Upper lobe of left lung (tissue), 6 donors: Measurements from ENCODE around the gene TRIM25. TPM values are rescaled to one million over a fixed set of nuclear protein-coding genes. Genes with fewer than 3 reads are reported as not detected.
A peak's percentile ranks its signal among the peaks of the same experiment; 100 is the strongest.

Source experiments
- ATAC-seq, 2 donors: fragments of 200-7000 bp; cut with Tn5 transposase; one replicate each; pipeline ENCODE4 v1.9.1; 2022; ENCODE audit warnings: mild to moderate bottlenecking in 2 of 2, moderate library complexity in 2 of 2; ENCODE audit not compliant: low FRiP score in 2 of 2
- DNase-seq, 2 donors: peaks; one replicate each; pipeline ENCODE4 v3.0.0-alpha.2; 2019 to 2020
- H3K27ac ChIP-seq, 4 donors: fragments of 200-600 bp; sonication (generic); one replicate each; pipeline ENCODE4 v1.5.1; 2016 to 2019
- H3K27me3 ChIP-seq, 4 donors: fragments of 200-600 bp; sonication (generic); one replicate each; pipeline ENCODE4 v1.5.1; 2017 to 2019
- H3K36me3 ChIP-seq, 4 donors: fragments of 200-600 bp; sonication (generic); one replicate each; pipeline ENCODE4 v1.5.1; 2016 to 2019
- H3K4me1 ChIP-seq, 4 donors: fragments of 200-600 bp; sonication (generic); one replicate each; pipeline ENCODE4 v1.5.1; 2018 to 2019
- H3K4me3 ChIP-seq, 4 donors: fragments of 200-600 bp; sonication (generic); one replicate each; pipeline ENCODE4 v1.5.1; 2017 to 2019; ENCODE audit warnings: mild to moderate bottlenecking in 2 of 4, moderate library complexity in 1 of 4
- H3K9me3 ChIP-seq, 4 donors: fragments of 200-600 bp; sonication (generic); one replicate each; pipeline ENCODE4 v1.5.1; 2018 to 2019
- EP300 ChIP-seq, 4 donors: sonication (generic); formaldehyde crosslinking; IDR thresholded peaks; one replicate each; pipeline ENCODE4 v1.5.1; 2017; ENCODE audit warnings: antibody characterized with exemption in 4 of 4, control low read depth in 2 of 4
- POLR2A ChIP-seq, 4 donors: fragments of 450-650 bp; IDR thresholded peaks; one replicate each; pipeline ENCODE4 v1.5.1; 2016 to 2017; ENCODE audit warnings: antibody characterized with exemption in 4 of 4, mild to moderate bottlenecking in 2 of 4
- POLR2AphosphoS5 ChIP-seq, 2 donors: sonication (generic); formaldehyde crosslinking; IDR thresholded peaks; one replicate each; pipeline ENCODE4 v1.5.1; 2017; ENCODE audit warnings: antibody characterized with exemption in 2 of 2
- WGBS, 2 donors: methylation state at CpG; one replicate each; pipeline ENCODE4 v1.1.5; 2017 to 2018; 5-methylcytosine and 5-hydroxymethylcytosine counted together
- total RNA-seq, 6 donors: library from RNA; depleted of rRNA in 4 of 6; stranded (reverse); fragments of >200 nt in 4 of 6; gene quantifications; one replicate each; pipeline versions ENCODE4 v1.1.0 to v1.2.1, GENCODE V29; 2016 to 2021
- TF ChIP-seq, protein P1 (sequence below), 6 experiments: fragments of 450-650 bp in 4 of 6; fragments of 200-600 bp in 2 of 6; sonication (generic) in 2 of 6; IDR thresholded peaks; one replicate each; pipeline ENCODE4 v1.5.1; 2016 to 2019; ENCODE audit warnings: antibody characterized with exemption in 6 of 6
- donor health status: DM: no; HTN: no; CAD: no; lungs with moderate emphysema.
- donor health status: DM: no; HTN: yes; CAD: no; lungs with severe emphysema.

TRIM25 gene, protein sequence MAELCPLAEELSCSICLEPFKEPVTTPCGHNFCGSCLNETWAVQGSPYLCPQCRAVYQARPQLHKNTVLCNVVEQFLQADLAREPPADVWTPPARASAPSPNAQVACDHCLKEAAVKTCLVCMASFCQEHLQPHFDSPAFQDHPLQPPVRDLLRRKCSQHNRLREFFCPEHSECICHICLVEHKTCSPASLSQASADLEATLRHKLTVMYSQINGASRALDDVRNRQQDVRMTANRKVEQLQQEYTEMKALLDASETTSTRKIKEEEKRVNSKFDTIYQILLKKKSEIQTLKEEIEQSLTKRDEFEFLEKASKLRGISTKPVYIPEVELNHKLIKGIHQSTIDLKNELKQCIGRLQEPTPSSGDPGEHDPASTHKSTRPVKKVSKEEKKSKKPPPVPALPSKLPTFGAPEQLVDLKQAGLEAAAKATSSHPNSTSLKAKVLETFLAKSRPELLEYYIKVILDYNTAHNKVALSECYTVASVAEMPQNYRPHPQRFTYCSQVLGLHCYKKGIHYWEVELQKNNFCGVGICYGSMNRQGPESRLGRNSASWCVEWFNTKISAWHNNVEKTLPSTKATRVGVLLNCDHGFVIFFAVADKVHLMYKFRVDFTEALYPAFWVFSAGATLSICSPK
- total RNA-seq: 100 to 1,000 TPM in 2 of 6 donors, 10 to 100 TPM in 4; 66.7 to 294 (median 83.0) TPM

DNA sequence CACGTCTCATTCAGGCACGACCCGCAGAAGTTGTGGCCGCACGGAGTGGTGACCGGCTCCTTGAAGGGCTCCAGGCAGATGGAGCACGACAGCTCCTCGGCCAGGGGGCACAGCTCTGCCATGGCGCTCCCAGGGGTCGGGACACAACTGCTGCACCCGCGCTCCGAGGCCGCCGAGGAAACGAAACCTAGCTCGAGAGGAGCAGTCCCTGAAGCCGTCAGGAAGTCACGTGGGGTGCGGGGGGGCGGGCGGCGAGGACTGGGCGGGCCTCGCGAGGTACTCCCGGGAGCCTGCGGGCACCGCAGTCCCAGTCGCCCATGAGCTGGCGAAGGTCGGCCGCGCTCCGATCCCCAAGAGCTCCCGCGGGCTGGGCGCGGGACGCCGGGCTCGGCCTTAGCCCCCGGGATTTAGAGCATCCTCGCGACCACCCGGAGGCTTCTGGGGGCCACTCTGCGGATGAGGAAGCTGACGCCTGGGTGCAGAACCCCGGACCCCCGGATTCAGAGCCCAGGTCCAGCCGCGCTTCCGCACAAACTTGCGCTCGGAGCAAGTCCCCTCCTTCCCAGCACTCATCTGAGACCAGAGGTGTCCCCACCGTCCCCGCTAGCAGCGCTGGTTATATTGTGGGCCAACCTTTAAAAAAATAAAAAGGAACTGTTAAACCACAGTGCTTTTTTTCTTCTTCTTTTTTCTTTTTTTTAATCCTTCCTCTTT, at the start of gene TRIM25:
Gene TRIM25 (minus strand): TSS at position 183 of the 714 bp plus-strand sequence. CDS start 61 bp downstream, at position 122.
- 0 to 1% methylated on average over 10 to 14 of the region's 58 CpGs for WGBS, 2 donors
- DNase-seq: peak; percentile 96 to 98
- peaks cover 45 to 60% (median 46%) of the 10 kb centered on the region in 4 donors for H3K4me1 ChIP-seq
- H3K9me3 ChIP-seq: no peaks in the 10 kb centered on the region
- TF ChIP-seq, protein P1, sequence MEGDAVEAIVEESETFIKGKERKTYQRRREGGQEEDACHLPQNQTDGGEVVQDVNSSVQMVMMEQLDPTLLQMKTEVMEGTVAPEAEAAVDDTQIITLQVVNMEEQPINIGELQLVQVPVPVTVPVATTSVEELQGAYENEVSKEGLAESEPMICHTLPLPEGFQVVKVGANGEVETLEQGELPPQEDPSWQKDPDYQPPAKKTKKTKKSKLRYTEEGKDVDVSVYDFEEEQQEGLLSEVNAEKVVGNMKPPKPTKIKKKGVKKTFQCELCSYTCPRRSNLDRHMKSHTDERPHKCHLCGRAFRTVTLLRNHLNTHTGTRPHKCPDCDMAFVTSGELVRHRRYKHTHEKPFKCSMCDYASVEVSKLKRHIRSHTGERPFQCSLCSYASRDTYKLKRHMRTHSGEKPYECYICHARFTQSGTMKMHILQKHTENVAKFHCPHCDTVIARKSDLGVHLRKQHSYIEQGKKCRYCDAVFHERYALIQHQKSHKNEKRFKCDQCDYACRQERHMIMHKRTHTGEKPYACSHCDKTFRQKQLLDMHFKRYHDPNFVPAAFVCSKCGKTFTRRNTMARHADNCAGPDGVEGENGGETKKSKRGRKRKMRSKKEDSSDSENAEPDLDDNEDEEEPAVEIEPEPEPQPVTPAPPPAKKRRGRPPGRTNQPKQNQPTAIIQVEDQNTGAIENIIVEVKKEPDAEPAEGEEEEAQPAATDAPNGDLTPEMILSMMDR (IDR thresholded peaks at IDR 0.05): peak in 4 of 6 experiments; percentile 4 to 28 (median 19)
- TF ChIP-seq POLR2A (IDR thresholded peaks at IDR 0.05) (peak; percentile 87 to 100 (median 96)), POLR2AphosphoS5 (IDR thresholded peaks at IDR 0.05) (peak; percentile 97 to 98), EP300 (IDR thresholded peaks at IDR 0.05) (peak in 1 of 4 donors; percentile 46)
- no peaks in the 10 kb centered on the region for H3K27me3 ChIP-seq
- H3K27ac ChIP-seq: peak within 1 kb of the TSS; percentile 95 to 97 (median 96)
- peak within 1 kb of the TSS; percentile 72 to 90 (median 82) for H3K4me3 ChIP-seq
- peaks cover 0 to 4% (median 0%) of the 10 kb centered on the region in 4 donors for H3K36me3 ChIP-seq
- ATAC-seq: peak; percentile 94 to 95

DNA sequence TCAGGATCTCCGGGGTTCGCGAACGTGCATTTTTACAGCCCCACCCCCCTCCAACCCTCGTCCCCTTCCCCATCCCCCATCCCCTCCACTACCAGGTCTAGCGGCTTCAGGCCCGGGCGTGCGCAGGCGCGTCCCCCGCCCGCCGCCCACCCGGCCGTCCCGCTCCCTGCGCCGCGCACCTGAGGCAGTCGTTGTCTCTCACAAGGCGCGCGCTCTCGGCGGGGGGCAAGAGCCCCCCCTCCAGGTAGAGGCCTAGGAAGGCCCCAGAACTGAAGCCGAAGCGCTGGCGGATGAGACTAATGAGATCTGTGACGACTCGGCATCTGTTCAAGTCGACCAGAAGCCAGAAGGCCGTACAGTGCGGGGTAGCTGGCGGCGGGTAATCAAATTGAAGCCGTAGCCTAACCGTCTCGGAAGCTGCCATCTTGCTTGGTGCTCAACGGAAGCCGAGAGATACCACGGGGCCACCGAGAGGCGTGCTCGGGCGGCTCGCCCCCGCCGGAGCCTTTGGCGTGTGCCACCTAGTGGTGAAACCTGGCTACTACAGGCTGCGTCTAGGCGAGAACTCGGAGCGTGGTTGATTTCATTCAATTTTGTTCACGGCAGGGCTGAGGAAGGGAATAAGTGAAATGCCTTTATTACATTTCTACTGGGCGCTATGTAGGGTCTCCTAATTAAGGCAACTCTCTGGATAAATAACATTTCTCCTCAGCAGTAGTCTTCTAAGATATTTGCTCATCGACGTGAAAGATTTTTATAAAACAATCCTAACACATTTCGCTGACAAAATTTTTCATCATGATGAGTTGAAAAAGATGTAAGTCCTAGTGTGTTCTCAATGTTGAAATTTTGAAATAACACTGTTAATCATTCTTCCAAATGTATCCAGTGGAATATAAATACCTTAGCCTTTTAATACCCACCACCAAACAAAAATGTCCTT, 47.0 kb upstream of the TRIM25 start, which contains the start of gene COIL:
Gene COIL (minus strand): TSS at position 455 of the 943 bp plus-strand sequence. CDS start 31 bp downstream, at position 424.
- no peaks in the 10 kb centered on the region for H3K9me3 ChIP-seq
- DNase-seq: peak; percentile 94 to 95
- H3K27me3 ChIP-seq: no peaks in the 10 kb centered on the region
- 5 to 6% methylated on average over 40 to 45 of the region's 59 CpGs for WGBS, 2 donors
- H3K4me1 ChIP-seq: peaks cover 8 to 33% (median 18%) of the 10 kb centered on the region in 4 donors
- no peaks in the 10 kb centered on the region for H3K36me3 ChIP-seq
- peak within 1 kb of the TSS; percentile 88 to 97 (median 90) for H3K27ac ChIP-seq
- TF ChIP-seq EP300 (IDR thresholded peaks at IDR 0.05) (no peak), POLR2A (IDR thresholded peaks at IDR 0.05) (peak in 1 of 4 donors; percentile 56), POLR2AphosphoS5 (IDR thresholded peaks at IDR 0.05) (peak; percentile 63 to 81)
- TF ChIP-seq, protein P1 (IDR thresholded peaks at IDR 0.05): peak; percentile 95 to 99 (median 98)
- H3K4me3 ChIP-seq: peak within 1 kb of the TSS; percentile 89 to 99 (median 94)
- peak; percentile 99 to 100 for ATAC-seq

DNA sequence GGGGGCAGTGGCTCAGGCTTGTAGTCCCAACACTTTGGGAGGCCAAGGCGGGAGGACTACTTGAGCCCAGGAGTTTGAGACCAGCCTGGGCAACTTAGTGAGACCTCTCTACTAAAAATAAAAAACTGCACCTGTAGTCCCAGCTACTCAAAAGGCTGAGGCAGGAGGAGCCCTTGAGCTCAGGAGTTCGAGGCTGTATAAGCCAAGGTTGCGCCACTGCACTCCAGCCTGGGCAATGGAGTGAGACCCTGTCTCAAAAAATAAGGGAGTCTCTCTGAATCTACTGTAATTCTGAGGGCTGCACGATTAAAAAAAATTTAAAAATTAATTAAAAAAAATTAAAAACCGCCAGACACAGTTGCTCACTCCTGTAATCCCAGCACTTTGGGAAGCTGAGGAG, 43.1 kb upstream of the TRIM25 start:
- Histone ChIP-seq H3K27me3 (no peaks in the 10 kb centered on the region), H3K36me3 (no peaks in the 10 kb centered on the region), H3K4me1 (peaks cover 8 to 33% (median 18%) of the 10 kb centered on the region in 4 donors), H3K4me3 (no peak overlapping the region), H3K27ac (no peak overlapping the region), H3K9me3 (no peaks in the 10 kb centered on the region)
- TF ChIP-seq EP300 (IDR thresholded peaks at IDR 0.05) (no peak), POLR2AphosphoS5 (IDR thresholded peaks at IDR 0.05) (no peak), POLR2A (IDR thresholded peaks at IDR 0.05) (no peak)
- TF ChIP-seq, protein P1 (IDR thresholded peaks at IDR 0.05): no peak
- 95% methylated on average over 5 of the region's 5 CpGs for WGBS, 2 donors
- ATAC-seq (no peak), DNase-seq (no peak)

DNA sequence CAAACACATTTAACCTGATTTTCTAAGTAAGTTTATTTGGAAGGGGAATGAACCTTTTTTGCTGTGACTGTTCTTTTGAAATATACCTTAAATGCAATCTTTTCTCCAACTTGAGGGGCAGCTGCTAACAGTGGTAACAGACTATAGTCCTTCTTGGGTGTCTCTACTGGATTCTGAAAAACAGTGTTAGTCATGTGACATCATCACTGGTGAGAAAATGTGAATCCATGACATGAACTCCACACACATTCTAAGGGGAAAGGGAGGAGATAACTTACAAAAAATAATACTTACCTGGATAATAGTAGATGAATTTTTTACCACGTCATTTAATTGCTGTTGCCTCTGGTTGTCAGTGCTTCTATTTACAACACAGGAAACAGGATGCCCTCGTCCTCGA, 35.7 kb upstream of the TRIM25 start:
- 62 to 85% methylated on average over 3 of the region's 3 CpGs for WGBS, 2 donors
- TF ChIP-seq POLR2AphosphoS5 (IDR thresholded peaks at IDR 0.05) (no peak), EP300 (IDR thresholded peaks at IDR 0.05) (no peak), POLR2A (IDR thresholded peaks at IDR 0.05) (no peak)
- TF ChIP-seq, protein P1 (IDR thresholded peaks at IDR 0.05): no peak

More for the DNA sequence above, 35.7 kb upstream of the TRIM25 start:
- Histone ChIP-seq H3K9me3 (no peaks in the 10 kb centered on the region), H3K36me3 (peaks cover 13 to 51% (median 26%) of the 10 kb centered on the region in 4 donors), H3K27ac (no peak overlapping the region), H3K4me3 (no peak overlapping the region), H3K27me3 (no peaks in the 10 kb centered on the region), H3K4me1 (peaks cover 0 to 4% (median 0%) of the 10 kb centered on the region in 4 donors)
- DNase-seq (no peak), ATAC-seq (no peak)
